HG02798 (cell line): ENCODE results near the gene PRPF40B.
A peak's percentile ranks its signal among the peaks of the same experiment; 100 is the strongest.

Experiments used
- ATAC-seq: cut with Tn5 transposase; IDR thresholded peaks from one replicate; pipeline ENCODE4 v1.9.1; 2021; ENCODE audit warnings: mild to moderate bottlenecking; ENCODE audit not compliant: unreplicated experiment, poor library complexity

PRPF40B gene

GRCh38 chr12:49675137-49675536 is 51.8 kb downstream of the PRPF40B start:
- ATAC-seq, result no peak

- ATAC-seq, result no peak
These were observed 55.4 kb downstream of the PRPF40B start for GRCh38 chr12:49678711-49679110.

- ATAC-seq, result no peak
These were observed 56.7 kb downstream of the PRPF40B start for GRCh38 chr12:49680075-49680474.

GRCh38 chr12:49683599-49684309 is 60.4 kb downstream of the PRPF40B start:
- no peak for ATAC-seq

GRCh38 chr12:49684310-49684854 is 61.0 kb downstream of the PRPF40B start:
- ATAC-seq, result no peak

- no peak for ATAC-seq
These were observed 64.6 kb downstream of the PRPF40B start for GRCh38 chr12:49687941-49688340.

- ATAC-seq, result peak; percentile 54
These were observed 65.9 kb downstream of the PRPF40B start for GRCh38 chr12:49689237-49689636.

- no peak for ATAC-seq
These were observed 66.4 kb downstream of the PRPF40B start for GRCh38 chr12:49689785-49690184.

- no peak for ATAC-seq
These were observed 69.5 kb downstream of the PRPF40B start for GRCh38 chr12:49692851-49693250.

- ATAC-seq, result no peak
These were observed 70.6 kb downstream of the PRPF40B start for GRCh38 chr12:49693931-49694444.
